ENCODE measurements around the gene KIAA0586. TPM values are rescaled to one million over a fixed set of nuclear protein-coding genes. Genes with fewer than 3 reads are reported as not detected.

KIAA0586 gene
- total and polyA plus RNA-seq, 2 of the 13 experiments (the other 11 are each of a cell fraction or from before 2014, with no cell fraction given), result 12.6 to 25.2 TPM

DNA sequence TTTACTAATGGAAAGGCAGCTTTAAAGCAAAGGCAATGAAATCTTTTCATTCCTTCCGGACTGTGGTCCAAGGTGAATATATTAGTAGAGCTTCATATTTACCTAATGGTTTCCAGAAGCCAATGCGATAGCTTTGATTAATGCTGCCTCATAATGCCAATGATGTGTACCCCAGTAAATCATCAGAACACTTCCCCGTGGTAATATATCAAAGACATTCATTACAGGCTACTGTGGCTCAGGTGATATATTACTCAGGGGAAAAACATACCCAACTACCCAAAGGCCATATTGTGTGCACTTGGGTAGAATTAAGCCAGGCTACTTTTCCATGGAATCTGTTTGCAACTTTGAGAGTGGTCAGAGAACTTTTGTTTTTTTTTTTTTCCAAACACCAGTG lies 140.8 kb downstream of the KIAA0586 start:
- Histone ChIP-seq H3K36me3 (replicated peaks in 1 of 2; ENCODE audit: control insufficient read depth in 1 of 2, insufficient read depth in 2 of 2, low read length in 2 of 2) (no peaks in the 10 kb centered on the region), H3K9ac (ENCODE audit: insufficient read depth, low read depth, low read length) (no peak overlapping the region), H3K4me3 (replicated peaks in 1 of 3; ENCODE audit: insufficient read depth in 1 of 3, low read depth in 2 of 3, low read length in 3 of 3) (no peak overlapping the region), H4K20me1 (ENCODE audit: insufficient read depth, low read length) (no peaks in the 10 kb centered on the region), H3K9me3 (ENCODE audit: low read length) (no peaks in the 10 kb centered on the region), H3K4me2 (ENCODE audit: low read depth, low read length) (no peak overlapping the region), H3K79me2 (ENCODE audit: insufficient read depth, low read length) (no peaks in the 10 kb centered on the region), H3K27me3 (ENCODE audit: control insufficient read depth in 1 of 2, insufficient read depth in 2 of 2, low read length in 2 of 2) (0 out of 5 replicates have a peak, but pooled peaks cover 0 to 2% of the 10 kb centered on the region in 2 experiments), H2AFZ (ENCODE audit: low read length) (no peak overlapping the region), H3K4me1 (ENCODE audit: insufficient read depth, low read length) (peaks cover 12% of the 10 kb centered on the region), H3K27ac (ENCODE audit: extremely low read length, insufficient read depth, low read length) (no peak overlapping the region)
- POLR2A ChIA-PET, result no interaction called here
- BruUV-seq (replicated peaks), result no TSS peak
- 60% methylated on average over 3 of the region's 3 CpGs for whole genome bisulfite sequencing (ENCODE audit: low lambda C conversion rate)
- intact Hi-C loops (cut with micrococcal nuclease; ENCODE audit: unreplicated experiment) (no loop called here), in situ Hi-C loops (cut with HindIII; ENCODE audit: extremely low pct_ligation_motif_present, low pct_unique_long_range_greater_than_20kb) (no loop called here)
- CTCF ChIA-PET (ENCODE audit: low intra/inter-chr PET ratio, low total read pairs), result no interaction called here
- no peak for DNase-seq (ENCODE audit: low spot score)
- TF ChIP-seq ZSCAN12 (CRISPR knock-in tag; IDR thresholded peaks at IDR 0.05) (no peak), SRSF1 (optimal IDR thresholded peaks at IDR 0.05; ENCODE audit: low read depth, low read length) (no peak), ZMYM4 (CRISPR knock-in tag; IDR thresholded peaks at IDR 0.05) (no peak), NFRKB (IDR thresholded peaks at IDR 0.05) (no peak), ATRX (CRISPR knock-in tag; IDR thresholded peaks at IDR 0.05; ENCODE audit: borderline replicate concordance) (no peak), NR2C2 (CRISPR knock-in tag; IDR thresholded peaks at IDR 0.05; ENCODE audit: borderline replicate concordance) (no peak), ZNF598 (CRISPR knock-in tag; IDR thresholded peaks at IDR 0.05; ENCODE audit: borderline replicate concordance) (no peak), GZF1 (CRISPR knock-in tag; IDR thresholded peaks at IDR 0.05) (no peak), FOXA1 (IDR thresholded peaks at IDR 0.05) (no peak), FOXA1 (CRISPR knock-in tag; IDR thresholded peaks at IDR 0.05) (no peak)
- TF ChIP-seq, protein P1, sequence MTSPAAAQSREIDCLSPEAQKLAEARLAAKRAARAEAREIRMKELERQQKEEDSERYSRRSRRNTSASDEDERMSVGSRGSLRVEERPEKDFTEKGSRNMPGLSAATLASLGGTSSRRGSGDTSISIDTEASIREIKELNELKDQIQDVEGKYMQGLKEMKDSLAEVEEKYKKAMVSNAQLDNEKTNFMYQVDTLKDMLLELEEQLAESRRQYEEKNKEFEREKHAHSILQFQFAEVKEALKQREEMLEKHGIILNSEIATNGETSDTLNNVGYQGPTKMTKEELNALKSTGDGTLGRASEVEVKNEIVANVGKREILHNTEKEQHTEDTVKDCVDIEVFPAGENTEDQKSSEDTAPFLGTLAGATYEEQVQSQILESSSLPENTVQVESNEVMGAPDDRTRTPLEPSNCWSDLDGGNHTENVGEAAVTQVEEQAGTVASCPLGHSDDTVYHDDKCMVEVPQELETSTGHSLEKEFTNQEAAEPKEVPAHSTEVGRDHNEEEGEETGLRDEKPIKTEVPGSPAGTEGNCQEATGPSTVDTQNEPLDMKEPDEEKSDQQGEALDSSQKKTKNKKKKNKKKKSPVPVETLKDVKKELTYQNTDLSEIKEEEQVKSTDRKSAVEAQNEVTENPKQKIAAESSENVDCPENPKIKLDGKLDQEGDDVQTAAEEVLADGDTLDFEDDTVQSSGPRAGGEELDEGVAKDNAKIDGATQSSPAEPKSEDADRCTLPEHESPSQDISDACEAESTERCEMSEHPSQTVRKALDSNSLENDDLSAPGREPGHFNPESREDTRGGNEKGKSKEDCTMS (CRISPR knock-in tag; conservative IDR thresholded peaks at IDR 0.05), result no peak
- TF ChIP-seq, protein P2, sequence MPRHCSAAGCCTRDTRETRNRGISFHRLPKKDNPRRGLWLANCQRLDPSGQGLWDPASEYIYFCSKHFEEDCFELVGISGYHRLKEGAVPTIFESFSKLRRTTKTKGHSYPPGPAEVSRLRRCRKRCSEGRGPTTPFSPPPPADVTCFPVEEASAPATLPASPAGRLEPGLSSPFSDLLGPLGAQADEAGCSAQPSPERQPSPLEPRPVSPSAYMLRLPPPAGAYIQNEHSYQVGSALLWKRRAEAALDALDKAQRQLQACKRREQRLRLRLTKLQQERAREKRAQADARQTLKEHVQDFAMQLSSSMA (CRISPR knock-in tag; IDR thresholded peaks at IDR 0.05), result no peak
- TF ChIP-seq, protein P3, sequence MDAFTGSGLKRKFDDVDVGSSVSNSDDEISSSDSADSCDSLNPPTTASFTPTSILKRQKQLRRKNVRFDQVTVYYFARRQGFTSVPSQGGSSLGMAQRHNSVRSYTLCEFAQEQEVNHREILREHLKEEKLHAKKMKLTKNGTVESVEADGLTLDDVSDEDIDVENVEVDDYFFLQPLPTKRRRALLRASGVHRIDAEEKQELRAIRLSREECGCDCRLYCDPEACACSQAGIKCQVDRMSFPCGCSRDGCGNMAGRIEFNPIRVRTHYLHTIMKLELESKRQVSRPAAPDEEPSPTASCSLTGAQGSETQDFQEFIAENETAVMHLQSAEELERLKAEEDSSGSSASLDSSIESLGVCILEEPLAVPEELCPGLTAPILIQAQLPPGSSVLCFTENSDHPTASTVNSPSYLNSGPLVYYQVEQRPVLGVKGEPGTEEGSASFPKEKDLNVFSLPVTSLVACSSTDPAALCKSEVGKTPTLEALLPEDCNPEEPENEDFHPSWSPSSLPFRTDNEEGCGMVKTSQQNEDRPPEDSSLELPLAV (CRISPR knock-in tag; conservative IDR thresholded peaks at IDR 0.05; ENCODE audit: low read depth), result no peak
- FAIRE-seq, result no peak
- no peak for ATAC-seq

All from HepG2 (cell line).